HG03342 (cell line): Measurements from ENCODE around the gene VPS37C.

ENCODE experiments used
- ATAC-seq: cut with Tn5 transposase; IDR thresholded peaks from one replicate; pipeline ENCODE4 v1.9.1; 2021; ENCODE audit warnings: mild to moderate bottlenecking, moderate library complexity; ENCODE audit not compliant: unreplicated experiment

Gene VPS37C

DNA sequence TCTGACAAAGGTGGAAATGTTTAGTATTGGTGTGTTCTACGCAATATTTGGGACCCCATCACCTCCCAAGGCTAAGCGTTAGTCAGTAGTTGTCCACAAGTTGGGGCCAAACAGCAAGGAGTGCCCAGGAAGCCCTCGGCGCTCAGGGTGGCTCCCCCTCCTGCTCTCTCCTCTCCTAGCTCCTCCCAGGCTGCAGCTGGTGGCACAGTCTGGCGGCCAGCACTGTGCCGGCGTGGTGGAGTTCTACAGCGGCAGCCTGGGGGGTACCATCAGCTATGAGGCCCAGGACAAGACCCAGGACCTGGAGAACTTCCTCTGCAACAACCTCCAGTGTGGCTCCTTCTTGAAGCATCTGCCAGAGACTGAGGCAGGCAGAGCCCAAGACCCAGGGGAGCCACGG lies 42.2 kb downstream of the VPS37C start:
- no peak for ATAC-seq

GRCh38 chr11:61118406-61118805 lies 42.8 kb downstream of the VPS37C start:
- no peak for ATAC-seq

- ATAC-seq: no peak
These were observed 43.2 kb downstream of the VPS37C start for GRCh38 chr11:61118004-61118403.

- ATAC-seq: no peak
These were observed 44.1 kb downstream of the VPS37C start for GRCh38 chr11:61117168-61117520.

DNA sequence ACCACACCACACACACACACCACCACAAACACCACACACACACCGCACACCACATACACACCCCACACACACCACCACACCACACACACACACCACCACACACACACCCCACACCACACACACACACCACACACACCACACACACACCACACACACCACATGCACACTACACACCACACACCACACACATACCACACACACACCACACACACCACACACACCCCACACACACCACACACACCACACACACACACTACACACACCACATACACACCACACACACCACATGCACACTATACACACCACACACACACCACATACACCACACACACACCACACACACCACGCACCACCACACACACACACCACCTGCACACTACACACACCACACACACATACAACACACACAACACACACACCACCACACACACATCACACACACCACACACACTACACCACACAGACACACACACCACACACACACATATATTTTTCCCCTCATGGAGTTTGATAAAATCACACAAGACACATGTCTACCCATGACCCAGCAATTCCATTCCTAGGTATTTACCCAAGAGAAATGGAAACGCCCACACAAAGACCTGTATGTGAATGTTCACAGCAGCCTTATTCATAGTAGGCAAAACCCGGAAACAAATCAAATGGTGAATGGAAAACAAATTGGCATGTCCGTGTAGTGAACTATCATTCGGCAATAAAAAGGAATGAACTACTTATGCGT lies 44.6 kb downstream of the VPS37C start:
- no peak for ATAC-seq

DNA sequence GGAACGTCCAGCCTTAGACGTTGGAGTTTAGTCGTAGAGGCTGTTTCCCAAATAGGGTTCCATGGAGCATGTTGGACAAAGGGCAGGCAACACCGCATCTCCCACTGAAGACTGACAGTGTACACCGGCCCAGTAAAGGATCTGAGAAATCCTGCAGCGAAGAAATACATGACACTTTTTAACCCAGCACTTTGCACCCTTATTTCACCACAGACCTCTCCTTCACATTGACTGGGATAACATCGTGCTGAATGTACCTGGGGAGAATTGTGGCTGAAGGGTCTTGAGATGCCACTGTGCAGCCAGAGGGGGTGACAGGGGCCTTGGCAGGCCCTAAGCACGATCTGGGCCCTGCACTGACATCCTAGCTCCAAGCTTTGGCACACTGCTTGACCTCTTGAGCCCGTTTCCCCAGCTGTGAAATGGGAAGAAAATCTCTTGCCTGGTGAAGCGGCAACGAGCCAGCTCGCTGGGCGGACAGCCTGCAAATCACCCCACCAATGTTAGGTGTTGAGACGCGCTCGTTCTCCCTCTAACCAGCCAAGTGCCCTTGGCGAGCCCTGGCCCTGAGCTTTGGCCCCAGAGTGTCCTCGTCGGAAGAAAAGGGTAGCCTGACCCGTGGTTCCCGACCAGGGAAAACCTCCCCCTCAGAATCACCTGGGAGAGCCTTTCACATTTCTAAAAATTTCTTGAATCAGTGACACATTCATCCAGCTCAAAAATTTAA lies 45.6 kb downstream of the VPS37C start:
- no peak for ATAC-seq

- ATAC-seq: no peak
These were observed 46.3 kb downstream of the VPS37C start for GRCh38 chr11:61114913-61115312.

DNA sequence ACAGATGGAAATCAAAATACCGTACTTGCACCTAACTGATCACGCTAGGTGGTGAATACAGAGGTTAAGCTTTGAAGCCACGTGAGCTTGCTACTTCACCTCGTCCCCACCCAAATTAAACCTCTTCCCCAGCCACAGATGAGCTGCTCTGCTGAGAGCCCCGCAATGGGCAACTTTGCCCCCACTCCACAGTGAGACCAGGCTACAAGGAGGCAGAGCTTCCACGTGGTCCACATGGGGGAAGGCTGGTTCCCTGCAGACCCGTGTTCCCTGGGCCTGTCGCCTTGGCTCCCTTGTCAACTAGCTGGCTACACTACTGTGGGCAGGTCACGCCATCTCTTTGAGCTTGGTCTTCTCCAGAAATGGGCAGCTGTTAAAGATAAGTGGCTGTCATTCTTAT lies 48.0 kb downstream of the VPS37C start:
- no peak for ATAC-seq

- ATAC-seq: no peak
These were observed 48.7 kb downstream of the VPS37C start for GRCh38 chr11:61112575-61112974.

DNA sequence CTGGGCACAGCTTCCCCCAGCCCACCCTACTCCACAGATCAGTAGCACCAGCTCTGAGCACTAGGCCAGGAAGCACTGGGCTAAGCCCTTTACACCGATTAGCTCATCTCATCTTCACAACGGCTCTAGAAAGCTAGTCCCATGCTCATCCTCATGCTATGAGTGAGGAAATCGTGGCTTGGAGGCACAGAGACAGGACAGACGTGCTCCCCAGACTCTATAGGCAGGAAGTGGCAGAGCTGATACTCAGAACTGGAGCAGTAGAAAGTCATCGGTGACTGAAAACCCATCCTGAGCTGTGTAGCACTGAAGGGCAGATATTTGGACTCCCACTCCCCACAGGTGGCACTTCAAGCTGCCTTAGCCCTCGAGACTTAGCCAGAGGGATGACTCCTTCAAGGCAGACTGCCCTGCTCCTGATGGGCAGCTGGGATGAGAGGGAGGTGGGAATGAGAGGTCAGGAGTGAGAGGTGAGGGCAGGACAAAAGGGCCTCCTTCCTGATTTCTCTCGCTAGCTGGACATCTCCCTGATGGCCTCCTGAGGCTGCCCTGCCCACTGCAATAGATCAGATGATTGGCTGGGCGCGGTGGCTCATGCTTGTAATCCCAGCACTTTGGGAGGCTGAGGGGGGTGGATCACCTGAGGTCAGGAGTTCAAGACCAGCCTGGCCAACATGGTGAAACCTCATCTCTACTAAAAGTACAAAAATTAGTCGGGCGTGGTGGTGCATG lies 49.3 kb downstream of the VPS37C start:
- no peak for ATAC-seq

DNA sequence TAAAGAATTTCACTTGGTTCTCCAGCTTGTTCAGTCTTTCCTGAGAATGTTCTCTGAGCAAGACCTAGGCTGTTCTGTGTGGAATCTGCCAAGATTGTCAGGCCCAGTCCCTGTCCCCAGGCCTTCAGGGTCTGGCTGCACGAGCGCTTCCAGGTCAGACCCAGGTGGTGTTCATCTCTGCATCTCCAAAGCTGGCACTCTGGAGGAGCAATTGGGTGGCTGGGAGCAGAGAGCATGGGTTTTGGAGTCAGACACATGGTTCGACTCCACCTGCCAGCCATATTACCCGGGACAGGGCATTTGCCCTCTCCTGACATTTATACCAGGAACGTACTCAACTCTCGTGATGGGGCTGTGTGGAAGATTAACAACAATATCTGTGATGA lies 50.2 kb downstream of the VPS37C start:
- no peak for ATAC-seq

- no peak for ATAC-seq
These were observed 50.8 kb downstream of the VPS37C start for GRCh38 chr11:61110255-61111049.

DNA sequence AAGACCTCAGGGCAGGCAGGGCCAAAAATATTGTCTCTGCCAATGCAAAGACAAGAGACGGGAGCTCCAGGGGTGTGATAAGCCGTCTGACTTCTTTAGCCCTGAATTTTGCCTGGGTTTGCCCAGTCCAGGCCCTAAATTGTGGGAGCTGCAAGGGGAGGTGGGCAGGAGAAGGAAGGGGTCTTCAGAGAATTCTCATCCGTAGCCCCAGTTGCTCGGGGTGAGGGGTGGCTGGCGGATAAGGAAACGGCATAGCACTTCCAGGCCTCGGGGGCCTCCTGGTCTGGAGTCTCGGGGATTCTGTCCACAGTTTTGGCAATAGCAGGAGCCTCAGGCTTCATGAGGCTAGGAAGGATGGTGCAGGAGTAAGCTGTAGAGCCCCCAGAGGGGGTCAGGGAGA lies 51.6 kb downstream of the VPS37C start:
- no peak for ATAC-seq

- no peak for ATAC-seq
These were observed 52.2 kb downstream of the VPS37C start for GRCh38 chr11:61108847-61109585.

GRCh38 chr11:61107888-61108287 lies 53.3 kb downstream of the VPS37C start:
- no peak for ATAC-seq

GRCh38 chr11:61106894-61107470 lies 54.2 kb downstream of the VPS37C start:
- ATAC-seq: no peak

GRCh38 chr11:61106296-61106695 lies 54.9 kb downstream of the VPS37C start:
- ATAC-seq: no peak

GRCh38 chr11:61104963-61105362 lies 56.3 kb downstream of the VPS37C start:
- ATAC-seq: no peak

DNA sequence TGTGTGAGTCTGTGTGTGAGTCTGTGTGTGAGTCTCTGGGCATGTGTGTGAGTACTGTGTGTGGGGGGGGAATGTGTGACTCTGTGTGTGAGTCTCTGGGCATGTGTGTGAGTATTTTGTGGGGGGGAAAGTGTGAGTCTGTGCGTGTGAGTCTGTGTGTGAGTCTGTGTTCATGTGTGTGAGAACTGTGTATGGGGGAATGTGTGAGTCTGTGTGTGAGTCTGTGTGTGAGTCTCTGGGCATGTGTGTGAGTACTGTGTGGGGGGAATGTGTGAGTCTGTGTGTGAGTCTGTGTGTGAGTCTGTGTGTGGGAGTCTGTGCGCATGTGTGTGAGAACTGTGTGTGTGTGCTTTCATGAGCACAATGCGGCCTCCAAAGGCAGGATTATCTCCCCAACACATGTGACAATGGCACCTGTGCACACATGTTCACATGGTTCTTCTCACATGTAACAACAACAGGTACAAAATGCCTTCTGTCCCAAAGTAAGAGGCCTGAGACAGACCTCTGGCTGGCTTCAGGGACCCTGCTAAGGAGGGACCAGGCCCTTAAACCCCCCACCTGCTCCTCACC lies 57.3 kb downstream of the VPS37C start:
- ATAC-seq: no peak
